ENCODE data around the gene MRGPRG. TPM values are rescaled to one million over a fixed set of nuclear protein-coding genes. Genes with fewer than 3 reads are reported as not detected.

Gene MRGPRG
- total RNA-seq, 1 donor from 2014 or later, result not detected

- peaks cover 49% of the 10 kb centered on the region for H3K27me3 ChIP-seq
- no peak for ATAC-seq
- DNase-seq, result no peak
- TF ChIP-seq CTCF (IDR thresholded peaks at IDR 0.05), result no peak
- intact Hi-C loops (cut with DNase I), result no loop called here
- H3K4me1 ChIP-seq, result no peaks in the 10 kb centered on the region
- H3K4me3 ChIP-seq, result no peak overlapping the region
- no peaks in the 10 kb centered on the region for H3K9me3 ChIP-seq
- no peaks in the 10 kb centered on the region for H3K36me3 ChIP-seq
- H3K27ac ChIP-seq, result no peak overlapping the region
Observed at GRCh38 chr11:3219281-3219892, 774 bp upstream of the MRGPRG start.

DNA sequence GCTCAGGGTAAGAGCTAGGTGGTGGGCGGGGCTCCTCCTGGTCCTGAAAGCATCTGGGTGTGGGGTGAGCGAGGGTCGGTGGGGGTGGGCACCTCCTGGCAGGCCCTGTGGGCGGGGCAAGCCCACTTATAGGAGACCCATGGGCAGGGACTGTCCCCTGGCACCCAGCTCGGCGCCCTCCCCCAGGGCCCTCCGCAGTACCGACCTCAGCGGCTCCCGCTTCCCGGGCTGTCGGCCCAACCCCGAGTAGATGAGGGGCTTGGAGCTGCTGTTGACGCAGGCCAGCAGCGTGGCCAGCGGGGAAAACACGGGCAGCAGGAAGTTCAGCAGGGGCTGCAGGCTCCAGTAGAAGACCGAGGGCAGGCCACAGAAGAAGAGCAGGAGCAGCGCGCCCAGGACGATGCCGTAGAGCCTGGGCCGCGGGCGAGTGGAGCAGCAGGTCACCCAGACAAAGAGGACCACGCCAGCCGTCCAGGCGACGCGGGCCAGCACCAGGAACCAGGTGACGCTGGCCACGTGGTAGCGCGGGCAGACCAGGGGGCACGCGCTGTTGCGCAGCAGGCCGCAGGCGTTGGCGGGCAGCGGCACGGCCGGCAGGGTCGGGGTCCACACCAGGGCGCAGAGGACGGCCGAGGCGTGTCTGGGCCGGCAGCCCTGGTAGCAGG is 663 bp downstream of the MRGPRG start:
- Histone ChIP-seq H3K27me3 (peaks cover 34% of the 10 kb centered on the region), H3K27ac (no peak overlapping the region), H3K4me3 (no peak overlapping the region), H3K4me1 (no peaks in the 10 kb centered on the region), H3K9me3 (no peaks in the 10 kb centered on the region), H3K36me3 (no peaks in the 10 kb centered on the region)
- ATAC-seq, result no peak
- no peak for TF ChIP-seq CTCF (IDR thresholded peaks at IDR 0.05)
- intact Hi-C loops (cut with DNase I), result no loop called here
- peak; percentile 62 for DNase-seq

GRCh38 chr11:3216027-3216525 is 2.5 kb downstream of the MRGPRG start:
- intact Hi-C loops (cut with DNase I), result no loop called here
- no peak for DNase-seq
- no peaks in the 10 kb centered on the region for H3K36me3 ChIP-seq

GRCh38 chr11:3215346-3216026 is 3.1 kb downstream of the MRGPRG start:
- DNase-seq (no peak), ATAC-seq (no peak)
- no peak overlapping the region for H3K27ac ChIP-seq
- no peak for TF ChIP-seq CTCF (IDR thresholded peaks at IDR 0.05)
- H3K4me1 ChIP-seq, result no peaks in the 10 kb centered on the region
- no peaks in the 10 kb centered on the region for H3K9me3 ChIP-seq
- H3K36me3 ChIP-seq, result no peaks in the 10 kb centered on the region
- no peak overlapping the region for H3K4me3 ChIP-seq
- intact Hi-C loops (cut with DNase I), result no loop called here
- H3K27me3 ChIP-seq, result peaks cover 18% of the 10 kb centered on the region

More at GRCh38 chr11:3216027-3216525, 2.5 kb downstream of the MRGPRG start:
- Histone ChIP-seq H3K27me3 (peaks cover 18% of the 10 kb centered on the region), H3K4me1 (no peaks in the 10 kb centered on the region), H3K4me3 (no peak overlapping the region), H3K27ac (no peak overlapping the region), H3K9me3 (no peaks in the 10 kb centered on the region)
- ATAC-seq, result no peak
- no peak for TF ChIP-seq CTCF (IDR thresholded peaks at IDR 0.05)

GRCh38 chr11:3214420-3214699 is 4.3 kb downstream of the MRGPRG start:
- H3K4me3 ChIP-seq, result no peak overlapping the region
- H3K9me3 ChIP-seq, result no peaks in the 10 kb centered on the region
- no peak for TF ChIP-seq CTCF (IDR thresholded peaks at IDR 0.05)
- no peak for ATAC-seq
- H3K27ac ChIP-seq, result no peak overlapping the region
- DNase-seq, result no peak
- intact Hi-C loops (cut with DNase I), result no loop called here
- H3K36me3 ChIP-seq, result no peaks in the 10 kb centered on the region
- peaks cover 16% of the 10 kb centered on the region for H3K27me3 ChIP-seq
- no peaks in the 10 kb centered on the region for H3K4me1 ChIP-seq
